H1 (cell line): ENCODE data around the gene TRIM15. TPM values are rescaled to one million over a fixed set of nuclear protein-coding genes. Genes with fewer than 3 reads are reported as not detected.

ENCODE experiments used
- polyA plus RNA-seq, 7 experiments: library from polyadenylated mRNA; depleted of rRNA in 3 of 7; stranded (reverse) in 5 of 7; unstranded in 2 of 7; fragments of >200 nt in 5 of 7; fragments of 200-250 nt in 2 of 7; gene quantifications; 1 replicate in 5 of 7; 2 replicates in 1 of 7; 4 replicates in 1 of 7; pipeline versions ENCODE4 v1.2.1 to v1.2.3, GENCODE V29; 2011 to 2013; ENCODE audit warnings: missing spikeins in 2 of 7, mixed read lengths in 2 of 7
- total RNA-seq: library from RNA; stranded (reverse); fragmentation: NEBNext Ultra II Directional; extraction: Animal tissue kit (Norgen Biotek cat#: 25700); gene quantifications from 2 replicates; pipeline ENCODE4 v1.2.1, GENCODE V29; 2021
- TF ChIP-seq, protein P1 (sequence below): fragments of 300-600 bp; sonication (generic); IDR thresholded peaks from 2 replicates; pipeline ENCODE4 v1.7.1; 2012; ENCODE audit warnings: low read length, moderate library complexity, mild to moderate bottlenecking, inconsistent platforms; ENCODE audit not compliant: insufficient replicate concordance

TRIM15 gene
- total and polyA plus RNA-seq, 2 of the 8 experiments (the other 6 are each of a cell fraction or from before 2014, with no cell fraction given) = 0.18 to 0.48 TPM

- TF ChIP-seq, protein P1, sequence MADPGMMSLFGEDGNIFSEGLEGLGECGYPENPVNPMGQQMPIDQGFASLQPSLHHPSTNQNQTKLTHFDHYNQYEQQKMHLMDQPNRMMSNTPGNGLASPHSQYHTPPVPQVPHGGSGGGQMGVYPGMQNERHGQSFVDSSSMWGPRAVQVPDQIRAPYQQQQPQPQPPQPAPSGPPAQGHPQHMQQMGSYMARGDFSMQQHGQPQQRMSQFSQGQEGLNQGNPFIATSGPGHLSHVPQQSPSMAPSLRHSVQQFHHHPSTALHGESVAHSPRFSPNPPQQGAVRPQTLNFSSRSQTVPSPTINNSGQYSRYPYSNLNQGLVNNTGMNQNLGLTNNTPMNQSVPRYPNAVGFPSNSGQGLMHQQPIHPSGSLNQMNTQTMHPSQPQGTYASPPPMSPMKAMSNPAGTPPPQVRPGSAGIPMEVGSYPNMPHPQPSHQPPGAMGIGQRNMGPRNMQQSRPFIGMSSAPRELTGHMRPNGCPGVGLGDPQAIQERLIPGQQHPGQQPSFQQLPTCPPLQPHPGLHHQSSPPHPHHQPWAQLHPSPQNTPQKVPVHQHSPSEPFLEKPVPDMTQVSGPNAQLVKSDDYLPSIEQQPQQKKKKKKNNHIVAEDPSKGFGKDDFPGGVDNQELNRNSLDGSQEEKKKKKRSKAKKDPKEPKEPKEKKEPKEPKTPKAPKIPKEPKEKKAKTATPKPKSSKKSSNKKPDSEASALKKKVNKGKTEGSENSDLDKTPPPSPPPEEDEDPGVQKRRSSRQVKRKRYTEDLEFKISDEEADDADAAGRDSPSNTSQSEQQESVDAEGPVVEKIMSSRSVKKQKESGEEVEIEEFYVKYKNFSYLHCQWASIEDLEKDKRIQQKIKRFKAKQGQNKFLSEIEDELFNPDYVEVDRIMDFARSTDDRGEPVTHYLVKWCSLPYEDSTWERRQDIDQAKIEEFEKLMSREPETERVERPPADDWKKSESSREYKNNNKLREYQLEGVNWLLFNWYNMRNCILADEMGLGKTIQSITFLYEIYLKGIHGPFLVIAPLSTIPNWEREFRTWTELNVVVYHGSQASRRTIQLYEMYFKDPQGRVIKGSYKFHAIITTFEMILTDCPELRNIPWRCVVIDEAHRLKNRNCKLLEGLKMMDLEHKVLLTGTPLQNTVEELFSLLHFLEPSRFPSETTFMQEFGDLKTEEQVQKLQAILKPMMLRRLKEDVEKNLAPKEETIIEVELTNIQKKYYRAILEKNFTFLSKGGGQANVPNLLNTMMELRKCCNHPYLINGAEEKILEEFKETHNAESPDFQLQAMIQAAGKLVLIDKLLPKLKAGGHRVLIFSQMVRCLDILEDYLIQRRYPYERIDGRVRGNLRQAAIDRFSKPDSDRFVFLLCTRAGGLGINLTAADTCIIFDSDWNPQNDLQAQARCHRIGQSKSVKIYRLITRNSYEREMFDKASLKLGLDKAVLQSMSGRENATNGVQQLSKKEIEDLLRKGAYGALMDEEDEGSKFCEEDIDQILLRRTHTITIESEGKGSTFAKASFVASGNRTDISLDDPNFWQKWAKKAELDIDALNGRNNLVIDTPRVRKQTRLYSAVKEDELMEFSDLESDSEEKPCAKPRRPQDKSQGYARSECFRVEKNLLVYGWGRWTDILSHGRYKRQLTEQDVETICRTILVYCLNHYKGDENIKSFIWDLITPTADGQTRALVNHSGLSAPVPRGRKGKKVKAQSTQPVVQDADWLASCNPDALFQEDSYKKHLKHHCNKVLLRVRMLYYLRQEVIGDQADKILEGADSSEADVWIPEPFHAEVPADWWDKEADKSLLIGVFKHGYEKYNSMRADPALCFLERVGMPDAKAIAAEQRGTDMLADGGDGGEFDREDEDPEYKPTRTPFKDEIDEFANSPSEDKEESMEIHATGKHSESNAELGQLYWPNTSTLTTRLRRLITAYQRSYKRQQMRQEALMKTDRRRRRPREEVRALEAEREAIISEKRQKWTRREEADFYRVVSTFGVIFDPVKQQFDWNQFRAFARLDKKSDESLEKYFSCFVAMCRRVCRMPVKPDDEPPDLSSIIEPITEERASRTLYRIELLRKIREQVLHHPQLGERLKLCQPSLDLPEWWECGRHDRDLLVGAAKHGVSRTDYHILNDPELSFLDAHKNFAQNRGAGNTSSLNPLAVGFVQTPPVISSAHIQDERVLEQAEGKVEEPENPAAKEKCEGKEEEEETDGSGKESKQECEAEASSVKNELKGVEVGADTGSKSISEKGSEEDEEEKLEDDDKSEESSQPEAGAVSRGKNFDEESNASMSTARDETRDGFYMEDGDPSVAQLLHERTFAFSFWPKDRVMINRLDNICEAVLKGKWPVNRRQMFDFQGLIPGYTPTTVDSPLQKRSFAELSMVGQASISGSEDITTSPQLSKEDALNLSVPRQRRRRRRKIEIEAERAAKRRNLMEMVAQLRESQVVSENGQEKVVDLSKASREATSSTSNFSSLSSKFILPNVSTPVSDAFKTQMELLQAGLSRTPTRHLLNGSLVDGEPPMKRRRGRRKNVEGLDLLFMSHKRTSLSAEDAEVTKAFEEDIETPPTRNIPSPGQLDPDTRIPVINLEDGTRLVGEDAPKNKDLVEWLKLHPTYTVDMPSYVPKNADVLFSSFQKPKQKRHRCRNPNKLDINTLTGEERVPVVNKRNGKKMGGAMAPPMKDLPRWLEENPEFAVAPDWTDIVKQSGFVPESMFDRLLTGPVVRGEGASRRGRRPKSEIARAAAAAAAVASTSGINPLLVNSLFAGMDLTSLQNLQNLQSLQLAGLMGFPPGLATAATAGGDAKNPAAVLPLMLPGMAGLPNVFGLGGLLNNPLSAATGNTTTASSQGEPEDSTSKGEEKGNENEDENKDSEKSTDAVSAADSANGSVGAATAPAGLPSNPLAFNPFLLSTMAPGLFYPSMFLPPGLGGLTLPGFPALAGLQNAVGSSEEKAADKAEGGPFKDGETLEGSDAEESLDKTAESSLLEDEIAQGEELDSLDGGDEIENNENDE = no peak
Observed at GRCh38 chr6:30130887-30131862, 32.2 kb upstream of the TRIM15 start (continued).
